CD14-positive monocyte (primary cell): Measurements from ENCODE around the gene TNFAIP8. TPM values are rescaled to one million over a fixed set of nuclear protein-coding genes. Genes with fewer than 3 reads are reported as not detected.

Source experiments
- DNase-seq, 3 donors: peaks; one replicate each; pipeline ENCODE4 v3.0.0-alpha.2; 2011 to 2022
- H2AFZ ChIP-seq: 2 replicates; pipeline ENCODE4 v1.6.0; 2012; ENCODE audit warnings: mild to moderate bottlenecking, low read depth, low read length, inconsistent platforms; ENCODE audit not compliant: insufficient read depth, poor library complexity, severe bottlenecking
- H3K27ac ChIP-seq, 2 donors: 1 replicate in 1 of 2; 2 replicates in 1 of 2; pipeline ENCODE4 v1.5.1; 2012 to 2013; ENCODE audit warnings: low read length in 2 of 2, control low read depth in 1 of 2, inconsistent platforms in 1 of 2, low read depth in 1 of 2, mild to moderate bottlenecking in 1 of 2
- H3K27me3 ChIP-seq, 2 donors: one replicate each; pipeline versions ENCODE4 v1.6.0 to v1.6.1; 2011 to 2013; ENCODE audit warnings: low read length in 2 of 2; ENCODE audit not compliant: control insufficient read depth in 2 of 2, insufficient read depth in 2 of 2
- H3K36me3 ChIP-seq, 2 donors: replicated peaks in 1 of 2; 1 replicate in 1 of 2; 2 replicates in 1 of 2; pipeline versions ENCODE4 v1.5.1 to v1.6.1; 2012 to 2013; ENCODE audit warnings: low read length in 2 of 2, control low read depth in 1 of 2, inconsistent platforms in 1 of 2, mild to moderate bottlenecking in 1 of 2; ENCODE audit not compliant: insufficient read depth in 2 of 2, control insufficient read depth in 1 of 2
- H3K4me1 ChIP-seq, 2 donors: 1 replicate in 1 of 2; 2 replicates in 1 of 2; pipeline versions ENCODE4 v1.5.1 to v1.6.1; 2012 to 2013; ENCODE audit warnings: low read length in 2 of 2, control low read depth in 1 of 2, inconsistent platforms in 1 of 2, mild to moderate bottlenecking in 1 of 2, moderate library complexity in 1 of 2; ENCODE audit not compliant: insufficient read depth in 2 of 2, control insufficient read depth in 1 of 2
- H3K4me2 ChIP-seq: replicated peaks from 2 replicates; pipeline ENCODE3; 2012; ENCODE audit warnings: low read length, moderate library complexity, mild to moderate bottlenecking; ENCODE audit not compliant: poor library complexity, severe bottlenecking; ENCODE audit errors: extremely low read depth
- H3K4me3 ChIP-seq, 3 experiments: fragments of 200-600 bp in 1 of 3; sonication (generic) in 1 of 3; replicated peaks in 1 of 3; 1 replicate in 2 of 3; 2 replicates in 1 of 3; pipeline ENCODE4 v1.5.1; 2011 to 2013; ENCODE audit warnings: low read length in 3 of 3, mild to moderate bottlenecking in 3 of 3, control low read depth in 2 of 3, low read depth in 2 of 3, inconsistent platforms in 1 of 3, moderate library complexity in 1 of 3
- H3K79me2 ChIP-seq: 2 replicates; pipeline ENCODE4 v1.6.0; 2012; ENCODE audit warnings: mild to moderate bottlenecking, control low read depth, inconsistent platforms, low read length, moderate library complexity; ENCODE audit not compliant: insufficient read depth
- H3K9ac ChIP-seq: 2 replicates; pipeline ENCODE4 v1.6.0; 2017; ENCODE audit warnings: low read length, mild to moderate bottlenecking; ENCODE audit not compliant: insufficient read depth, poor library complexity, severe bottlenecking
- H3K9me3 ChIP-seq, 2 donors: replicated peaks in 1 of 2; 1 replicate in 1 of 2; 2 replicates in 1 of 2; pipeline versions ENCODE4 v1.5.1 to v1.6.1; 2012 to 2013; ENCODE audit warnings: low read length in 2 of 2, control low read depth in 1 of 2; ENCODE audit not compliant: control insufficient read depth in 1 of 2, insufficient read depth in 1 of 2
- H4K20me1 ChIP-seq: 2 replicates; pipeline ENCODE4 v1.6.0; 2012; ENCODE audit warnings: mild to moderate bottlenecking, low read length, control low read depth, moderate library complexity; ENCODE audit not compliant: insufficient read depth
- H3K27ac Mint-ChIP-seq, 7 donors: one replicate each; pipeline ENCODE4 v1.8.0; 2020; ENCODE audit warnings: mild to moderate bottlenecking in 7 of 7, mixed read lengths in 7 of 7, moderate library complexity in 6 of 7, inconsistent platforms in 2 of 7
- H3K27me3 Mint-ChIP-seq, 3 donors: one replicate each; pipeline ENCODE4 v1.8.0; 2021 to 2022; ENCODE audit warnings: low read depth in 3 of 3, mild to moderate bottlenecking in 3 of 3, mixed read lengths in 3 of 3, moderate library complexity in 3 of 3, inconsistent platforms in 1 of 3
- H3K36me3 Mint-ChIP-seq, 2 donors: one replicate each; pipeline ENCODE4 v1.8.0; 2020; ENCODE audit warnings: mixed read lengths in 2 of 2, inconsistent platforms in 1 of 2, mild to moderate bottlenecking in 1 of 2
- H3K4me1 Mint-ChIP-seq: one replicate; pipeline ENCODE4 v1.8.0; 2020; ENCODE audit warnings: mild to moderate bottlenecking, mixed read lengths
- H3K4me3 Mint-ChIP-seq, 2 donors: one replicate each; pipeline ENCODE4 v1.8.0; 2020; ENCODE audit warnings: mild to moderate bottlenecking in 2 of 2, mixed read lengths in 2 of 2, moderate library complexity in 1 of 2
- H3K9me3 Mint-ChIP-seq, 7 donors: one replicate each; pipeline ENCODE4 v1.8.0; 2020 to 2022; ENCODE audit warnings: mixed read lengths in 7 of 7, mild to moderate bottlenecking in 6 of 7, moderate library complexity in 6 of 7, inconsistent platforms in 2 of 7
- whole genome bisulfite sequencing: methylation state at CpG from one replicate; pipeline ENCODE4 v1.1.5; 2013; ENCODE audit warnings: missing lambda C conversion rate; ENCODE audit not compliant: insufficient coverage; 5-methylcytosine and 5-hydroxymethylcytosine counted together
- intact Hi-C, 2 donors: fragments of 100-400 bp; cut with micrococcal nuclease; formaldehyde crosslinking; loops; one replicate each; pipeline versions ENCODE4 v1.15.0 to v1.15.1; 2023
- polyA plus RNA-seq, 3 donors: library from polyadenylated mRNA; depleted of rRNA in 1 of 3; unstranded in 2 of 3; stranded (reverse) in 1 of 3; fragments of 300-500 nt in 2 of 3; fragments of >200 nt in 1 of 3; fragmentation: Illumina TruSeq in 2 of 3; gene quantifications; 1 replicate in 2 of 3; 2 replicates in 1 of 3; pipeline ENCODE4 v1.2.3, GENCODE V29; 2012 to 2021
- TF ChIP-seq, protein P1 (sequence below): fragments of 200-600 bp; IDR thresholded peaks from one replicate; pipeline ENCODE4 v1.8.0; 2022; ENCODE audit warnings: antibody characterized with exemption, mild to moderate bottlenecking

Gene TNFAIP8
- polyA plus RNA-seq, 3 donors, result 20.6 to 55.5 (median 47.0) TPM

DNA sequence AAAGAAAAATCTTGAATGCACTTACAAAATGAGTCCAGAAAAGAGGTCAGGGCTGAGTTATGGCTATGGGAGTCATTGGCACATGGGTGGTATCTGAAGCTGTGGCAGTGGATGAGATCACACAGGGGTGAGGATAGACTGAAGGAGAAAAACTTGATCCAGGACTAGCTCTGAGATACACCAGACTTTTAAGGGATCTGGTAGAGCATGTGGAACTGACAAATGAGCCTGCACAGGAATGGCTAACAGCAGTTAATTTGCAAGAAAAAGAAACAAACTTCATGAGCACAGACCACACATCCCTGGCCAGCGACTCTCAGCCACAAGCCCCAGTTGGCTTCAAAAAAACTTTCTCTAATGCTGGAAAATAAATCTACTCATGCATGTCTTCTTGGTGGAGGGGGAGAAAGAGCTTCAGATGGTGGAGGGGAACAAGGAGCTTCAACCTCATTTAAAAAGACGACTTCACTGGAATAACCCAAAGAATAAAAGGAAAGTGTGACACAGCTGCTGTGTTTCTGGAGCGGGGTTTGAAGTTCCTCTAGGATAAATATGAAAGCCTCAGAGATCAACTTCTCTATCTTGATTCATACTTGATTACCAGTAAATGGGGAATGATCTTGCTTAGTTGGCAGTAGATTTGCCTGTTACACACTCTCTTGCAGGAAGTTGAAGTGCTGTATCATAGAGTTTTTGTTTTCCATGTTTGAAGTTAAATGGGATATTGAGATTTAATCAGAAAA is 33.6 kb downstream of the TNFAIP8 start:
- no peaks in the 10 kb centered on the region for H3K27me3 ChIP-seq
- H3K4me2 ChIP-seq, result peak overlapping the region; percentile 37
- no peak overlapping the region for H2AFZ ChIP-seq
- peaks cover 12 to 24% of the 10 kb centered on the region in 2 donors for H3K36me3 ChIP-seq
- intact Hi-C loops, result no loop called here
- WGBS, result no CpG with 5 or more reads among the region's 3 CpGs
- H3K27me3 Mint-ChIP-seq, result peaks cover 0 to 2% (median 0%) of the 10 kb centered on the region in 3 donors
- peaks cover 100% of the 10 kb centered on the region for H3K79me2 ChIP-seq
- H3K4me1 Mint-ChIP-seq, result peaks cover 66% of the 10 kb centered on the region
- H3K27ac Mint-ChIP-seq, result peak overlapping the region; percentile 56 to 87 (median 76)
- peak overlapping the region in 1 of 3 experiments; percentile 46 for H3K4me3 ChIP-seq
- H3K9ac ChIP-seq, result no peak overlapping the region
- H3K27ac ChIP-seq, result peak overlapping the region; percentile 38 to 50
- DNase-seq, result peak in 2 of 3 donors; percentile 36 to 59
- peaks cover 27 to 38% of the 10 kb centered on the region in 2 donors for H3K36me3 Mint-ChIP-seq
- H3K9me3 Mint-ChIP-seq, result no peaks in the 10 kb centered on the region
- H3K4me1 ChIP-seq, result peaks cover 28 to 38% of the 10 kb centered on the region in 2 donors
- peak overlapping the region; percentile 65 to 79 for H3K4me3 Mint-ChIP-seq
- H3K9me3 ChIP-seq, result no peaks in the 10 kb centered on the region
- TF ChIP-seq, protein P1, sequence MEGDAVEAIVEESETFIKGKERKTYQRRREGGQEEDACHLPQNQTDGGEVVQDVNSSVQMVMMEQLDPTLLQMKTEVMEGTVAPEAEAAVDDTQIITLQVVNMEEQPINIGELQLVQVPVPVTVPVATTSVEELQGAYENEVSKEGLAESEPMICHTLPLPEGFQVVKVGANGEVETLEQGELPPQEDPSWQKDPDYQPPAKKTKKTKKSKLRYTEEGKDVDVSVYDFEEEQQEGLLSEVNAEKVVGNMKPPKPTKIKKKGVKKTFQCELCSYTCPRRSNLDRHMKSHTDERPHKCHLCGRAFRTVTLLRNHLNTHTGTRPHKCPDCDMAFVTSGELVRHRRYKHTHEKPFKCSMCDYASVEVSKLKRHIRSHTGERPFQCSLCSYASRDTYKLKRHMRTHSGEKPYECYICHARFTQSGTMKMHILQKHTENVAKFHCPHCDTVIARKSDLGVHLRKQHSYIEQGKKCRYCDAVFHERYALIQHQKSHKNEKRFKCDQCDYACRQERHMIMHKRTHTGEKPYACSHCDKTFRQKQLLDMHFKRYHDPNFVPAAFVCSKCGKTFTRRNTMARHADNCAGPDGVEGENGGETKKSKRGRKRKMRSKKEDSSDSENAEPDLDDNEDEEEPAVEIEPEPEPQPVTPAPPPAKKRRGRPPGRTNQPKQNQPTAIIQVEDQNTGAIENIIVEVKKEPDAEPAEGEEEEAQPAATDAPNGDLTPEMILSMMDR, result no peak
- H4K20me1 ChIP-seq, result peaks cover 96% of the 10 kb centered on the region

DNA sequence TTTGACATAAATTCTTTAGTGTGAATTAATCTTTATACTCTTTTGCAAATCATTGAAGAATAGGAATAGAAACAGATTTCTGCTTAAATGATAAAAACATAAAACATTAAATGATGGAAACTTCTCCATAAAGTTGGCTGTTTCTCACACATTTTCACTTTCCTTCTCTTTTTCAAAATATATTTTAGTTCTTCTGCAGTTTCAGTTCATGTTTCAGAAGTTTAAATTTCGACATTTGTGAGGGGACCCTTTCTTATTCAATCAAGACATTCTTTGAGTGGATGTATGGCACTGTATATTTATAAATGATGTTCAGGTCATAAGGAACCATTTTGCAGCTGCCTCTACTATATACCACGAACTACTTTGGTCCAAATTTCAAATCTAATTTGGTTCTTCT is 34.6 kb downstream of the TNFAIP8 start:
- H3K4me2 ChIP-seq, result peak overlapping the region; percentile 37
- H3K4me1 ChIP-seq, result peaks cover 28 to 38% of the 10 kb centered on the region in 2 donors
- H3K4me3 Mint-ChIP-seq, result no peak overlapping the region
- peaks cover 31 to 40% of the 10 kb centered on the region in 2 donors for H3K36me3 Mint-ChIP-seq
- no peaks in the 10 kb centered on the region for H3K9me3 Mint-ChIP-seq
- peaks cover 14 to 33% of the 10 kb centered on the region in 2 donors for H3K36me3 ChIP-seq
- no peak overlapping the region for H3K9ac ChIP-seq
- H3K27ac ChIP-seq, result peak overlapping the region in 1 of 2 donors; percentile 38
- H3K79me2 ChIP-seq, result peaks cover 100% of the 10 kb centered on the region
- TF ChIP-seq, protein P1, result no peak
- H3K27ac Mint-ChIP-seq, result peak overlapping the region in 4 of 7 donors; percentile 41 to 72 (median 62)
- no peaks in the 10 kb centered on the region for H3K27me3 ChIP-seq
- peaks cover 0 to 2% (median 0%) of the 10 kb centered on the region in 3 donors for H3K27me3 Mint-ChIP-seq
- DNase-seq, result no peak
- no peaks in the 10 kb centered on the region for H3K9me3 ChIP-seq
- intact Hi-C loops, result no loop called here
- H3K4me1 Mint-ChIP-seq, result peaks cover 67% of the 10 kb centered on the region
- no peak overlapping the region for H2AFZ ChIP-seq
- H3K4me3 ChIP-seq, result peak overlapping the region in 1 of 3 experiments; percentile 18
- peaks cover 93% of the 10 kb centered on the region for H4K20me1 ChIP-seq
- WGBS, result 40% methylated on average over 1 of the region's 2 CpGs
